Tibial nerve (tissue), 4 donors: ENCODE results near the gene CXXC5.

Source experiments
- EP300 ChIP-seq, 2 donors: sonication (generic); formaldehyde crosslinking; IDR thresholded peaks; one replicate each; pipeline ENCODE4 v1.6.1; 2017; ENCODE audit warnings: antibody characterized with exemption in 2 of 2, mild to moderate bottlenecking in 1 of 2
- POLR2A ChIP-seq, 2 donors: fragments of 450-650 bp; IDR thresholded peaks; one replicate each; pipeline ENCODE4 v1.6.1; 2017; ENCODE audit warnings: antibody characterized with exemption in 2 of 2, mild to moderate bottlenecking in 2 of 2, moderate library complexity in 2 of 2
- TF ChIP-seq, protein P1 (sequence below), 5 experiments: fragments of 200-600 bp in 3 of 5; fragments of 450-650 bp in 2 of 5; sonication (generic) in 3 of 5; IDR thresholded peaks; one replicate each; pipeline ENCODE4 v1.5.1; 2016 to 2019; ENCODE audit warnings: antibody characterized with exemption in 5 of 5, mild to moderate bottlenecking in 3 of 5, moderate library complexity in 2 of 5

DNA sequence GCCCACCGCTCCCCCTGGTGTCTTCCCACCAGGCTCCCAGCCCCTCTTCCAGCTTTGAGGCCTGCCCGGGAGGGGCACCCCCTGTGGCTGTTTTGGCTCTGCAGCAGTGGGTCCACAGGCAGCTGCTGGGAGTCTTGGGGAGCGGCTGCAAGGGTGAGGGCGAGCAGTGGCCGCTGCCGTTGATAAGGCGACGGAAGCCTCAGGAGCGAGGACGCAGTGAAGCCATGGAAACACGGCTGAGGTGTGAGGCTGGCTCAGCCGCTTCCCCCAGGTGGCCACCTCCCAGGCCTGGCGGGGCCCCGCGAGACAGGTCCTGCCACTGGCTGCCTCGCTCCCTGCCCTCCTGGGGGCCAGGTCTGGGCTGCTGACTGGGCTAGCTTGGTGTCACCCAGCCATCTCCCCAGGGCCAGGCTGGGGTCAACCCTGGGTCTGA lies 41.5 kb downstream of the CXXC5 start:
- TF ChIP-seq, protein P1, sequence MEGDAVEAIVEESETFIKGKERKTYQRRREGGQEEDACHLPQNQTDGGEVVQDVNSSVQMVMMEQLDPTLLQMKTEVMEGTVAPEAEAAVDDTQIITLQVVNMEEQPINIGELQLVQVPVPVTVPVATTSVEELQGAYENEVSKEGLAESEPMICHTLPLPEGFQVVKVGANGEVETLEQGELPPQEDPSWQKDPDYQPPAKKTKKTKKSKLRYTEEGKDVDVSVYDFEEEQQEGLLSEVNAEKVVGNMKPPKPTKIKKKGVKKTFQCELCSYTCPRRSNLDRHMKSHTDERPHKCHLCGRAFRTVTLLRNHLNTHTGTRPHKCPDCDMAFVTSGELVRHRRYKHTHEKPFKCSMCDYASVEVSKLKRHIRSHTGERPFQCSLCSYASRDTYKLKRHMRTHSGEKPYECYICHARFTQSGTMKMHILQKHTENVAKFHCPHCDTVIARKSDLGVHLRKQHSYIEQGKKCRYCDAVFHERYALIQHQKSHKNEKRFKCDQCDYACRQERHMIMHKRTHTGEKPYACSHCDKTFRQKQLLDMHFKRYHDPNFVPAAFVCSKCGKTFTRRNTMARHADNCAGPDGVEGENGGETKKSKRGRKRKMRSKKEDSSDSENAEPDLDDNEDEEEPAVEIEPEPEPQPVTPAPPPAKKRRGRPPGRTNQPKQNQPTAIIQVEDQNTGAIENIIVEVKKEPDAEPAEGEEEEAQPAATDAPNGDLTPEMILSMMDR (IDR thresholded peaks at IDR 0.05): no peak
- TF ChIP-seq POLR2A (IDR thresholded peaks at IDR 0.05): no peak
- TF ChIP-seq EP300 (IDR thresholded peaks at IDR 0.05): no peak
